H1 (cell line): ENCODE data around the gene COPS9. TPM values are rescaled to one million over a fixed set of nuclear protein-coding genes. Genes with fewer than 3 reads are reported as not detected.

Experiments used
- CTCF ChIA-PET: fragments of 300-600 bp; sonication (Branson Sonifier 250); formaldehyde crosslinking; loops from one replicate; lab custom pipeline; 2021; ENCODE audit not compliant: partially characterized antibody; lab: Charles Lee
- POLR2A ChIA-PET: fragments of 300-600 bp; sonication (Branson Sonifier 250); formaldehyde crosslinking; loops from one replicate; lab custom pipeline; 2021; ENCODE audit warnings: inconsistent platforms; ENCODE audit not compliant: partially characterized antibody; lab: Charles Lee
- DNase-seq, 2 experiments: peaks; one replicate each; pipeline versions ENCODE4 v3.0.0 to v3.0.0-alpha.2; 2010 to 2022; ENCODE audit warnings: low spot score in 2 of 2, low read depth in 1 of 2, mixed read lengths in 1 of 2
- FAIRE-seq: peaks from 2 replicates; lab custom pipeline; 2011; peaks lifted over from hg19 to GRCh38; lab: Jason Lieb, UNC
- H2AFZ ChIP-seq: 2 replicates; pipeline ENCODE4 v1.8.1; 2012; ENCODE audit warnings: low read length, inconsistent platforms
- H2AK5ac ChIP-seq: 2 replicates; pipeline ENCODE4 v1.6.1; 2013; ENCODE audit warnings: low read depth, low read length
- H2BK120ac ChIP-seq: replicated peaks from 2 replicates; pipeline ENCODE3; 2013; ENCODE audit warnings: low read depth, low read length, inconsistent platforms
- H2BK12ac ChIP-seq: 2 replicates; pipeline ENCODE4 v1.6.1; 2013; ENCODE audit warnings: low read depth, low read length
- H2BK15ac ChIP-seq: 2 replicates; pipeline ENCODE4 v1.6.1; 2013; ENCODE audit warnings: low read length
- H2BK20ac ChIP-seq: 2 replicates; pipeline ENCODE4 v1.6.1; 2013; ENCODE audit warnings: low read length
- H2BK5ac ChIP-seq: 2 replicates; pipeline ENCODE4 v1.6.1; 2013; ENCODE audit warnings: low read depth, low read length
- H3K14ac ChIP-seq: 2 replicates; pipeline ENCODE4 v1.6.1; 2013; ENCODE audit warnings: inconsistent platforms; ENCODE audit not compliant: insufficient read length
- H3K18ac ChIP-seq: 2 replicates; pipeline ENCODE4 v1.6.1; 2013; ENCODE audit warnings: low read length; ENCODE audit errors: extremely low read depth
- H3K23ac ChIP-seq: 2 replicates; pipeline ENCODE4 v1.6.1; 2013; ENCODE audit warnings: inconsistent platforms; ENCODE audit not compliant: insufficient read length
- H3K23me2 ChIP-seq: 2 replicates; pipeline ENCODE4 v1.6.1; 2013; ENCODE audit warnings: low read depth, low read length
- H3K27ac ChIP-seq: 2 replicates; pipeline ENCODE4 v1.6.1; 2011; ENCODE audit warnings: low read depth, low read length, inconsistent platforms
- H3K27me3 ChIP-seq, 4 experiments: replicated peaks in 1 of 4; 1 replicate in 1 of 4; 2 replicates in 3 of 4; pipeline versions ENCODE4 v1.6.1 to v1.8.1; 2011 to 2013; ENCODE audit warnings: low read length in 3 of 4, mild to moderate bottlenecking in 3 of 4, inconsistent platforms in 2 of 4, mixed read lengths in 2 of 4, moderate library complexity in 1 of 4; ENCODE audit not compliant: control insufficient read depth in 3 of 4, insufficient read depth in 3 of 4; ENCODE audit errors: extremely low read depth in 1 of 4
- H3K36me3 ChIP-seq, 4 experiments: 2 replicates each; pipeline versions ENCODE4 v1.6.1 to v1.8.1; 2011 to 2013; ENCODE audit warnings: mild to moderate bottlenecking in 4 of 4, low read length in 3 of 4, moderate library complexity in 2 of 4, control low read depth in 1 of 4, inconsistent platforms in 1 of 4; ENCODE audit not compliant: insufficient read depth in 4 of 4, control insufficient read depth in 2 of 4
- H3K4ac ChIP-seq: replicated peaks from 2 replicates; pipeline ENCODE3; 2013; ENCODE audit warnings: low read length, low read depth, mixed read lengths, inconsistent platforms; ENCODE audit not compliant: insufficient read length
- H3K4me1 ChIP-seq, 4 experiments: replicated peaks in 1 of 4; 1 replicate in 1 of 4; 2 replicates in 3 of 4; pipeline versions ENCODE4 v1.6.1 to v1.8.1; 2011 to 2013; ENCODE audit warnings: low read length in 3 of 4, inconsistent platforms in 2 of 4, mixed read lengths in 1 of 4; ENCODE audit not compliant: insufficient read depth in 4 of 4, control insufficient read depth in 3 of 4
- H3K4me2 ChIP-seq, 2 experiments: 2 replicates each; pipeline versions ENCODE4 v1.6.1 to v1.8.1; 2011 to 2013; ENCODE audit warnings: low read depth in 2 of 2, low read length in 2 of 2, control low read depth in 1 of 2, inconsistent platforms in 1 of 2, mild to moderate bottlenecking in 1 of 2; ENCODE audit not compliant: insufficient read depth in 1 of 2
- H3K4me3 ChIP-seq, 4 experiments: fragments of 200-600, 300-600 bp in 1 of 4; sonication (generic), shearing (Covaris generic), sonication (Bioruptor Twin) in 1 of 4; 2 replicates each; pipeline versions ENCODE4 v1.5.1 to v1.8.1; 2011 to 2016; ENCODE audit warnings: low read length in 4 of 4, low read depth in 3 of 4, control low read depth in 2 of 4, inconsistent platforms in 2 of 4, mild to moderate bottlenecking in 2 of 4, mixed read lengths in 1 of 4, moderate library complexity in 1 of 4; ENCODE audit not compliant: insufficient read depth in 2 of 4; ENCODE audit errors: extremely low read depth in 1 of 4
- H3K56ac ChIP-seq: replicated peaks from 2 replicates; pipeline ENCODE3; 2013; ENCODE audit warnings: low read depth, mild to moderate bottlenecking, mixed read lengths, low read length, inconsistent platforms; ENCODE audit not compliant: insufficient read length
- H3K79me1 ChIP-seq: 2 replicates; pipeline ENCODE4 v1.6.1; 2013; ENCODE audit warnings: low read depth, low read length, control low read depth
- H3K79me2 ChIP-seq, 2 experiments: 2 replicates each; pipeline versions ENCODE4 v1.6.1 to v1.8.1; 2012 to 2013; ENCODE audit warnings: low read length in 2 of 2, mild to moderate bottlenecking in 2 of 2, inconsistent platforms in 1 of 2; ENCODE audit not compliant: insufficient read depth in 2 of 2, control insufficient read depth in 1 of 2
- H3K9ac ChIP-seq, 4 experiments: replicated peaks in 1 of 4; 1 replicate in 1 of 4; 2 replicates in 3 of 4; pipeline versions ENCODE4 v1.6.1 to v1.8.1; 2011 to 2013; ENCODE audit warnings: low read depth in 3 of 4, low read length in 3 of 4, control low read depth in 2 of 4, mild to moderate bottlenecking in 2 of 4, moderate library complexity in 2 of 4, inconsistent platforms in 1 of 4; ENCODE audit errors: extremely low read depth in 1 of 4
- H3K9me3 ChIP-seq, 2 experiments: 2 replicates each; pipeline versions ENCODE4 v1.6.1 to v1.8.1; 2012 to 2013; ENCODE audit warnings: mild to moderate bottlenecking in 2 of 2, moderate library complexity in 2 of 2, control low read depth in 1 of 2, inconsistent platforms in 1 of 2, low read depth in 1 of 2, low read length in 1 of 2, mixed read lengths in 1 of 2; ENCODE audit not compliant: insufficient read depth in 2 of 2
- H4K20me1 ChIP-seq, 2 experiments: replicated peaks in 1 of 2; 2 replicates each; pipeline versions ENCODE3 to v1.8.1; 2011 to 2013; ENCODE audit warnings: inconsistent platforms in 2 of 2, low read length in 2 of 2, mild to moderate bottlenecking in 1 of 2; ENCODE audit not compliant: insufficient read depth in 2 of 2, control insufficient read depth in 1 of 2
- H4K5ac ChIP-seq: 2 replicates; pipeline ENCODE4 v1.6.1; 2013; ENCODE audit warnings: low read length, low read depth, mixed read lengths, inconsistent platforms; ENCODE audit not compliant: insufficient read length
- H4K8ac ChIP-seq: 2 replicates; pipeline ENCODE4 v1.8.0; 2013; ENCODE audit warnings: mild to moderate bottlenecking, moderate library complexity, low read length, inconsistent platforms; ENCODE audit not compliant: insufficient read depth; ENCODE audit errors: extremely low read depth
- H4K91ac ChIP-seq: replicated peaks from 2 replicates; pipeline ENCODE3; 2013; ENCODE audit warnings: low read length, mixed read lengths, inconsistent platforms; ENCODE audit not compliant: insufficient read length
- SIX5 ChIP-seq: IDR thresholded peaks from 2 replicates; pipeline ENCODE4 v1.6.1; 2011; ENCODE audit warnings: mild to moderate bottlenecking, low read depth, low read length
- WGBS, 2 experiments: shearing (Covaris generic) in 1 of 2; methylation state at CpG; one replicate each; pipeline versions ENCODE4 v1.1.6 to v1.1.7; 2013 to 2015; ENCODE audit warnings: low lambda C conversion rate in 2 of 2, mixed read lengths in 2 of 2, inconsistent platforms in 1 of 2, low coverage in 1 of 2, missing lambda C conversion rate in 1 of 2; ENCODE audit not compliant: insufficient replicate concordance in 2 of 2, insufficient coverage in 1 of 2, insufficient read length in 1 of 2; ENCODE audit errors: extremely low coverage in 1 of 2, missing lambda C conversion rate in 1 of 2; 5-methylcytosine and 5-hydroxymethylcytosine counted together
- polyA plus RNA-seq, 7 experiments: library from polyadenylated mRNA; depleted of rRNA in 3 of 7; stranded (reverse) in 5 of 7; unstranded in 2 of 7; fragments of >200 nt in 5 of 7; fragments of 200-250 nt in 2 of 7; gene quantifications; 1 replicate in 5 of 7; 2 replicates in 1 of 7; 4 replicates in 1 of 7; pipeline versions ENCODE4 v1.2.1 to v1.2.3, GENCODE V29; 2011 to 2013; ENCODE audit warnings: missing spikeins in 2 of 7, mixed read lengths in 2 of 7
- total RNA-seq: library from RNA; stranded (reverse); fragmentation: NEBNext Ultra II Directional; extraction: Animal tissue kit (Norgen Biotek cat#: 25700); gene quantifications from 2 replicates; pipeline ENCODE4 v1.2.1, GENCODE V29; 2021

COPS9 gene
- total and polyA plus RNA-seq, 2 of the 8 experiments (the other 6 are each of a cell fraction or from before 2014, with no cell fraction given), result 154 to 234 TPM

DNA sequence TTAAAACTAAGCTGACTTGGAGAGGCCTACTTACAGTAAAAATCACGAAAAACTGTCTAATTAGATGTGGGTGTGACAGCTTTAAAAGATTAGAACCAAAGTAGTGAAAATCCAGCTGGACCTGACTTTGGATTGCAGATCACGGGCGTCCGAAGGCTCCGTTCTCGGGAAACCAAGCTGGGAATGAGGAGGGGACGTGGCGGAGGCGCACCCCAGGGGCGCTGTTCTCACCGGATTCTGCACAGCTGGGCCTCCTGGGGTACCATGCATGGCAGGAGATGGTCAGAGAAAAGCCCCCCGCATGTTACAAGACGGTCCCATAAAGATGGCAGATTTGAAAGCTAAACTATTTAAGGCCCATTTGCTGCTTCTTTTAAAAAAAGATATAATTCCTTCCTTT lies 9.4 kb upstream of the COPS9 start:
- 90% methylated on average over 13 of the region's 13 CpGs; no CpG with 5 or more reads in 1 of the 2 experiments for WGBS, 2 experiments
- H4K91ac ChIP-seq, result no peak overlapping the region
- H3K27me3 ChIP-seq, result no peaks in the 10 kb centered on the region
- FAIRE-seq (no peak), DNase-seq (no peak)
- H3K27ac ChIP-seq, result no peak overlapping the region
- no peak overlapping the region for H2BK120ac ChIP-seq
- H3K4ac ChIP-seq, result no peak overlapping the region
- H2AFZ ChIP-seq, result no peak overlapping the region
- H3K79me1 ChIP-seq, result no peaks in the 10 kb centered on the region
- H3K23ac ChIP-seq, result no peak overlapping the region
- no peak overlapping the region for H3K18ac ChIP-seq
- no peak overlapping the region for H2AK5ac ChIP-seq
- no peak overlapping the region for H3K14ac ChIP-seq
- H3K23me2 ChIP-seq, result peaks cover 9% of the 10 kb centered on the region; the same call in 1 of the 2 replicates
- POLR2A ChIA-PET, result no interaction called here
- no peak overlapping the region for H2BK12ac ChIP-seq
- no peak overlapping the region for H4K5ac ChIP-seq
- H3K9ac ChIP-seq, result no peak overlapping the region
- CTCF ChIA-PET, result interaction anchor here (0.7 to 1.7 kb wide), 2 partner anchors 85 to 120 kb away, joined by 3 to 7 read pairs; partner anchors contain the start of gene NDUFA10
- peaks cover 0 to 2% (median under 1%) of the 10 kb centered on the region in 4 experiments; a peak in 4 of 7 replicates for H3K4me1 ChIP-seq
- H3K4me2 ChIP-seq, result no peak overlapping the region
- no peak overlapping the region for H2BK20ac ChIP-seq
- H3K4me3 ChIP-seq, result no peak overlapping the region
- H4K8ac ChIP-seq, result no peak overlapping the region
- no peak overlapping the region for H2BK5ac ChIP-seq
- H3K79me2 ChIP-seq, result no peaks in the 10 kb centered on the region
- H3K36me3 ChIP-seq, result no peaks in the 10 kb centered on the region
- peaks cover 0 to 11% of the 10 kb centered on the region in 2 experiments for H4K20me1 ChIP-seq
- no peak overlapping the region for H2BK15ac ChIP-seq
- H3K9me3 ChIP-seq, result peaks cover 0 to 6% of the 10 kb centered on the region in 2 experiments; a peak in 1 of 4 replicates
- no peak overlapping the region for H3K56ac ChIP-seq
- TF ChIP-seq SIX5, result no peak
